NCI-H1930 (cell line): ENCODE measurements around the gene FBXW7.

Experiments used
- DNase-seq, 2 experiments: peaks; one replicate each; lab custom pipeline; 2025; lab: John Stamatoyannopoulos, UW

Gene FBXW7

DNA sequence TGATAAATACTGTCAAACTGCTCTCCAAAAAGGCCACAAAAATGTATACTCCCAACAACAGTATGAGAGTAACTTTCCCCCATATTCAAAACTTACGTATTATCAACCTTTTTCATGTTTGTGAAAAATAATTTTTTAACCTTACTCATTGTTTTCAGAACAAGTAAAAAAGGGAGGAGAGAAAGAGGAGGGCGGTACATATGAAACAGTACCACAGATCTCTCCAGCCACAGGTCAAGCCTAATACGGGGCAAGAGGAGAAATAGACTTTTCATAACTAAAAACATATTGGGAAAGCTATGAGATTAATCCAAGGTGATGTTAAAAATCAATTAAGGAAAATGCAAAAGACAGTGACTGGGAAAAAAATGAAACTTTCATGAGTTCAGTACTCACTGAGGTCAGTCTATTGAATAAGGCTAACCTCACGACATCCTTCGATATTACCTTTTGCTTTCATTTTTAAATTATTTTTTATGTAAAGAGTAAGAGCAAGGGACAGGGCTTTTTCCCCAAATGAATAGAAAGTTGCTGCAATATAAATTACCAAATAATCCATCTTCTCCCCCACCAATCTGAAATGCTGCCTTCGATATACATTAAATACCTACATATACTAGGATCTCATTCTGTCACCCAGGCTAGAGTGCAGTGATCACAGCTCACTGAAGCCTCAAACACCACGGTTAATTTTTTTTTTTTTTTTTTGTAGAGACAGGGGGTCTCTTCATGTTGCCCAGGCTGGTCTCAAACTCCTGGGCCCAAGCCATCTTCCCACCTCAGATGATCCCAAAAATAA lies 25.3 kb downstream of the FBXW7 start:
- no peak for DNase-seq

DNA sequence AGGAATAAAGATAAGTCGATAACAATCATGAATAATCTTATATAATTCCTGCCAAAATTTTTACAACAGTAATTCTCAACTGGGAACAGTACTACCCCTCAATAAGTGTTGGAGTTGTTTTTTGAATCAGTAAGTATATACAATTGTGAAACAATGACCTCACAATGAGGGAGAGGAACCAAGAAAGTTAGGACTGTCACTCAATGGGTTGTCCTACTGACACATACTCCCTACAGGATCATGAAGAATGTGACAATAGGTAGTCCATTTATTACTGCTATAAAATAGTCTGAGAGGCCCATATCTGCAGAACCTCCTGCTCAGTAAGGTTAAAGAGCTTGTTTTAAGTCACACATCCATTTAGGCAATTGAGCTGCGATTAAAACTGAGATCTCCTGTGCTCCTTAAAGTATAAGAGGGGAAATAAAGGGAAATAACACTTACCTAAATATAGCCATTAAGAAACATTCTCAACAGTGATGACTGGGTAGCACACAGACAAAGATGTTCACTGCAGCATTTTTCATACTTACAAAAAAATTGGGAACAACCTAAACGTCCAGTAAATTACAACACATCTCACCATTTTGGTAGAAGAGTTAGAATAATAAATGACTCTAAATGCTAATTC lies 26.2 kb downstream of the FBXW7 start:
- no peak for DNase-seq

DNA sequence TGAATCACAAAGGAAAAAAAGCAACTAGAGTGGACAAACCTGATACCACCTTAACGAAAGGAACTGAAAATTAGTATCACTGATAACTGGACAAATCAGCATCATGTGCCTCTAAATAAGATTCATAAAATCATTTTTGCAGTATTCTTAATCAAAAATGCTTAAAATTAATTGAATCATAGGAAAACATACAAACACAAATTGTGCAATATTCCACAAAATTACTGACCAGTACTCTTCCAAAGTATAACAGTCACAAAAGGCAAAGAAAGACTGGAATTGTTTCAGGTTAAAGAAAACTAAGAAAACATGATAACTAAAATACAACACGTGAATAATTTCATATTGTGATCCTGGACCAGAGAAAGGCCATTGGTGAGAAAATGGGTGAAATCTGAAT lies 27.1 kb downstream of the FBXW7 start:
- no peak for DNase-seq

DNA sequence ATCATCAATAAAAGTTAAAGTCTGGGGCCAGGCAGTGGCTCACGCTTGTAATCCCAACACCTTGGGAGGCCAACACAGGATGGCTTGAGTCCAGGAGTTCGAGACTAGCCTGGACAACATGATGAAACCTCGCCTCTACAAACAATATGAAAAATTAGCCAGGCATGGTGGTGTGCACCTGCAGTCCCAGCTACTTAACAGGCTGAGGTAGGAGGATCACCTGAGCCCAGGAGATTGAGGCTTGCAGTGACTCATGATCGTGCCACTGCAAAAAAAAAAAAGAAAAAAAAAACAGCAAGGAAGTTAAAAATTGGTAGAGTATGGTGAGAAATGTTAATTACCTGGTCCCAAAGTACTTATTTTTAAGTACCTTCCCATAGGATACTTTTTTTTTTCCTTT lies 27.5 kb downstream of the FBXW7 start:
- DNase-seq: no peak

DNA sequence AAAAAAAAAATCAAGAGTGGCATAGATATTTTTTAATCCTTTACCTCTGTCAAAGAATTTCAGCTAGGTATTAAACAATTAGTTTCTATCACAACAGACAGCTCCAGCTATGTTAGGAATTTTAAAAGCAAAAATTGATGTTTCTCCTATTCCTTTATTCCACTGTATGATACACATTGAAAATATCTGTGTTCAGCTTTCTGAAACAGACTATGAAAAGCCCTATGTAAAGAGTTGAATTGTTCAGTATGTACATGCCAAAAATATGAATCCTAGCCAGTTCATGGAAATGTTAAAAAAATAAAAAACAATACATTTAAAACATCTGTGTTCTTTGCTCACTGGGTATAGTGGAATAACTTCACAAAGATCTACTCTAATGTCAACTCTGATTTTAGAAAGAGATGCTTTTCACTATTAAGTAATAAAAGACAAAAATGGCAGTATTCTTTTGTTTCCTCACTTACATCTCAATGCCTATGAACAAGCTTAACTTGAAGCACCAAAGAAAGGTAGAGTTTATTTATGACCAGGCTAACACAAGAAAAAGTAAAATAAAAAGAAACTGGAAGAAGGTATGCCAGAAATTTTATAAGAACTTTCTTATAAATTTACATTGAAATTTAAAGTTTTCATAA lies 32.1 kb downstream of the FBXW7 start:
- no peak for DNase-seq

DNA sequence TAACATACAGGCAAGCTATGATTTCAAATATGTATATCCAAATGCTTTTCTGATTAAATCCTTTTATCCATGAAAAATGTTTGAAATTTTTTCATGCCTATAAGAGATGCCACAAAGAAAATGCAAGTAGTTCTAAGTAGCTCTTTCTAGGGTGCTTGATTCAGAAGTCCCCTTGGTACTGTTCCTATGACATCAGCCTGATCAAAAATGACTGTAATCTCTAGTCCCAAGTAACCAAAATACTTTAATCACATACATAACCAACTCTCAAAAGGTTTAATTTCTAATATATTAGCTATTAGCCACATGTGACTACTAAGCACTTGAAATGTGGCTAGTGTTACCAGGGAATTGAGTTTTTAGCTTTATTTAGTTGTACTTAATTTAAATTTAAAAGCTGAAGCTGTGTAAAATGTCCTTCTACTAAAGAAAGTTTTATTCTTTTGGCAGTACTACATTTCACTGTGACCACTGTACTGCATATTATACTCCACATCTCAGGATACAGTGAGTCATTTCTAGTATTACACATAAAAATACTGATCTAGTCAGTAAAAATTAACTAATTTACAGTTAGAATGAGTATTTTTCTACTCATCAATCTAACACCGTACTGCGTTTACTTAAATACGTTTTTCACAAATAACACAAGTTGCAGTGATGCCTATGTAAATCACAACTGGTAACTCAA lies 33.9 kb downstream of the FBXW7 start:
- DNase-seq: no peak

DNA sequence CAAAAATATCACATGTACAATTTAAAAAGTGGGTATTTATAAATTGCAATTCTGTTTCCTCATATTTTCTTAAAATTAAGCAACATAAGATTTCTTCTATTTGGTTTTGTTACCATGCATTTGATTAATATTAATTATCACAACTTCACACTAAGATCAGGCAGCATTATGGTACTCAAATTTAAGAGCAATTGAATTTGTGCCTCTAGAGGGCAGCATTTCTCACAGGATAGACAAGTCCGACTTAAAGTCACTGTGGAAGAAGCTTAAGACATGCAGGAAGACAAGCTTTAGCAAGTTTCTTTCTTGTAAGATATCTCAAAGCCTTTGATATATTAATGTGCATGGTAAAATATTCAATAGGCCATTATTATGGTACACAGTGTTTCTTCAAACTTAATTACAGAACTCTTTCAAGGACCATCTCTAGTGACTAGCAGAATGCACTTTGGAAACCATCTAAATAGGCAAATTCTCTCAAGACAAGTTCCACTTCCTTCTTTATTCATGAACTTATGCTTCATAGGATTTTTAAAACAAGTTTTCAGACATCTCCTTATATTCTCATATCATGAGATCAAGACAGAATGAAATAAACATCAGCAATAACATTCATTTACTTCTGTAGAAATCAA lies 35.0 kb downstream of the FBXW7 start:
- peak; percentile 24 to 54 for DNase-seq

DNA sequence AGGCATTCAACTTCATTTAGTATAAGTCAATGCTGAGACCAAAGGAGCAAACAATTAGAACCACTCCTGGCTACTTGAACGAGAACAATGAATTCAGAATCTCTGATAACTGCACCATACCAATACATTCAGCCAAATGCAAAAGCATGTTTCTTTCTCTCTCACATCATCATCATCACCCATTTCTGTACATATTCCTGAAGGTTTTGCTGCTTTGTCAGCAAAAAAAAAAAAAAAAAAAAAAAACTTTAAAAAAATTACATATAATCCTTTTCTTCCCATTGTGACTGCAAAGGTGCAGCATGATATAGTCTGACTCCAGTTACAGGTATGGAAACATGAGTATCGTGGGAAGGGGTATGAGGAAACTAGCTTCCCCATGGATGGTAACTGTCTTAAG lies 35.6 kb downstream of the FBXW7 start:
- DNase-seq: no peak

DNA sequence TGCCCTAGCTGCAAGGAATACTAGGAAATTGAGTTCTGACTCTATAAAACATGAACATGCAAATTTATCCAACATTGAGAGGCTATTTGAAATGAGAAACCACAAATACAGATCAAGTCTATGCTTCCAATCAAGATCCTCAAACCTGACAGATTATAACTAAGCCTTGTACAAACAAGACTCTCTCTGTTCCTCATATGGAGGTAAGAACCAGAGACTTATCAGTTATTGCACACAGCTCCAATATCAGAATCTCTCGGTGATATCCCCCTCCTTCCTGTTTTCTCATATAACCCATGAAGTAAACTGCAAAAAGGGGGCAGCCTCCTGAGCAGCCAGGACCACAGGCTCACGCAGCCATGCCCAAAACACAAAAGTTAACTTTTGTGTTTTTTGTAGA lies 36.5 kb downstream of the FBXW7 start:
- no peak for DNase-seq

DNA sequence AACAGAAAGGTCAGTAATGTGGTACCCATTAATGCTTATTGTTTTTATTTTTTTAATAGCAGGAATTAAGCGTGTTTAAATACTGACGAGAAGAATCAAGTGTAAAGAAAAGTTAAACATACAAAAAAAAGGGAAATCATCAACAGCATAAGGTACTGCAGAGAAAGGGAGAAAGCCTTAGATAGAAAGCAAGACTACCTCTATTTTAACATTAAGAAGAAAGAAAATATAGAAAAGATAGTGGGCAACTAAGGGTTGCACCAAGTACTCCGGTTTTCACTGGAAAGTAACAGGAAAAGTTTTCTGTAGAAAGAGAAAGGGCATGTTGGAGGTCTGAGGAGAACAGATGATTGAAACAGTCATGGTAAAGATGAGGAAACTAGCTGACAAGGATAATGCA lies 41.9 kb downstream of the FBXW7 start:
- DNase-seq: no peak

DNA sequence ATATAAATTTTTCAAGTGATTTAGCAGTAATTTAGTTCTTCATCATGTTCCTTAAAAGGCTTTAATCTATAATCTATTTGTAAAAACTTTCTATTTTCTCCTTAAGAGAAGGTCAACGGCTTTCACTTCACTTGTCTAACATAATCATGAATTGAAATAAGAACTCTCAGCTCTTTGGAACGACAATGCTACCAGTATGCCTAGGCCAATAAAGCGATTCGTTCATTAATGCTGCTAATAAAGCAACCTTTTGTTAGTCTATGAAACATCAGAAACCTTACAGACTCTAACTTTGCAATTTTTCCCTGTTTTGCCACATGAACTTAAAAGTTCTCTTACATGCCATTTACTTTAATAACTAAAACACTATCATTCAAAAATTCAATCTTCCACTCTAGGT lies 47.6 kb downstream of the FBXW7 start:
- no peak for DNase-seq

DNA sequence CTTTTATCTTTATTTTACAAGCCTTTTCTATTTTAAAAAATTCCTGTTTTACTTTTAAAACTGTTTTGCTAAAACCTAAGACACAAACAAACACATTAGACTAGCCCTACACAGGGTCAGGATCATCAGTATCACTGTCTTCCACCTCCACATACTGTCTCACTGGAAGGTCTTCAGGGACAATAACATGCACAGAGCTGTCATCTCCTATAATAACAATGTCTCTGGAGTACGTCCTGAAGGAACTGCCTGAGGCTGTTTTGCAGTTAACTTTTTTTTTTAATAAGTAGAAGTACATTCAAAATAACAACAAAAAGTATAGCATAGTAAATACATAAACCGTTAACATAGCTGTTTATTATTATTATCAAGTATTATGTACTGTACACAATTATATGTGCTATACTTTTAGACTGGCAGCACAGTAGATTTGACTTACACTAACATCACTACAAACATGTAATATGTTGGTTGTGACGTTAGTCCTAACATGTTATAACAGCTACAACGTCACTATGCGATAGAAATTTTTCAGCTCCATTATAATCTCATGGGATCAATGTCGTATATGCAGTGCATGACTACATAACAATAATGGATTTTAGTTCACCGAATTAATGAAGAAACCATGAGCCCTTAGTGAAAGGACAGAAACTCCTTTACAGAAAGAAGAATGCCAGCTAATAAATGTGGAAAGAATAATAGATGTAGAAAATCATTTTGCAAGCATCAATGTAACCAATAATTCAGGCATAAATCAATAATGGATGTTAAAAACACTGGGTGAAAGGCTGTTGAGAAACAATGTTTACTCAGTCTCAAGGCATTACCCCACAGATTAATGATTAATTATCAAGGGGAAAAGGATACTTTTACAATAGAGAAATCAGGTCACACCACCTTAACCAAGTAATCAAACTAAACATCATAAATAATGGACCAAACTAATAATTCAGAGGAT lies 49.2 kb downstream of the FBXW7 start:
- DNase-seq: no peak

DNA sequence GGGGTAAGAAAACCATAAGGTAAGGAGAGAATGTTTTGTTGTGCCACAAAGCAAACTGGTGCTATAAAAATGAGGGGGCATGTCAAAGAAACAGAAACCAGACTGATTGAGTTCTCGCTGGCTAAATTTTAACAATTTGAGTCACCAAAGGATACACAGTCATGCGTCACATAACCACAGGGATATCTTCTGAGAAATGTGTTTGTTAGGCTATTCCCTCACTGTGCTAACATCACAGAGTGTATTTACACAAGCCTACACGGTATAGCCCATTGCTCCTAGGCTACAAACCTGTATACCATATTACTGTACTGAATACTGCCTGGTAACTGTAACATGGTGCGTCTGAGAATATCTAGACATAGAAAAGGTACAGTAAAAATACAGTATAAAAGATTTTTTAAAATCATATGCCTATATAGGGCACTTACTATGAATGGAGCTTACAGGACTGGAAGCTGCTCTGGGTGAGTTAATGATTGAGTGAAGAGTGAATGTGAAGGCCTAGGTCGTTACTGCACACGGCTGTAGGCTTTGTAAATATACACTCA lies 50.1 kb downstream of the FBXW7 start:
- DNase-seq: no peak

DNA sequence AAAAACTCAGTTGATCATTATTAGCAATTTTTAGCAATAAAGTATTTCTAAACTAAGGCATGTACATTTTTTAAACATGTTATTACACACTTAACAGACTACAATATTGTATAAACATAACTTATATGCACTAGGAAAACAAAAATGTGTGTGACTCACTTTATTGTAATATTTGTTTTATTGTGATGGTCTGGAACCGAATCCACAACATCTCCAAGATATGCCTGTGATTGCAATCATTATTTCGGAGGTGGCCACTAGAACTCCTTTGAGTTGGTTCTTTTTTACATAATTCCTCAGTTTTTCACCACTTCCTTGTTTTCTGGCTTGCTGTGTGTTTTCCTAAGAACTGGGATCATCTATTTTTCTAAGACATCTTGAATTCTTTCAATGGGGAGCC lies 53.7 kb downstream of the FBXW7 start:
- DNase-seq: no peak

DNA sequence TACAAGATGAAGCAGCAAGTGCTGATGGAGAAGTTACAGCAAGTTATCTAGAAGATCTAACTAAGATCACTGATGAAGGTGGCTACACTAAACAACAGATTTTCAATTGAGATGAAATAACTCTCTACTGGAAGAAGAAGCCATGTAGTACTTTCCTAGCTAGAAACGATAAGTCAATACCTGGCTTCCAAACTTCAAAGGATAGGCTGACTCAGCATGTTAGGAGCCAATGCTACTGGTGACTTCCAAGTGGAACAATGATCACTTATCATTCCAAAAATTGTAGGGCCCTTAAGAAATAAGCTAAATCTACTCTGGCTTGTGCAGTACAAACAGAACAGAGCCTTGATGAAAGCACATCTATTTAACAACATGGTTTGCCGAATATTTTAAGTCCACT lies 55.0 kb downstream of the FBXW7 start:
- no peak for DNase-seq

DNA sequence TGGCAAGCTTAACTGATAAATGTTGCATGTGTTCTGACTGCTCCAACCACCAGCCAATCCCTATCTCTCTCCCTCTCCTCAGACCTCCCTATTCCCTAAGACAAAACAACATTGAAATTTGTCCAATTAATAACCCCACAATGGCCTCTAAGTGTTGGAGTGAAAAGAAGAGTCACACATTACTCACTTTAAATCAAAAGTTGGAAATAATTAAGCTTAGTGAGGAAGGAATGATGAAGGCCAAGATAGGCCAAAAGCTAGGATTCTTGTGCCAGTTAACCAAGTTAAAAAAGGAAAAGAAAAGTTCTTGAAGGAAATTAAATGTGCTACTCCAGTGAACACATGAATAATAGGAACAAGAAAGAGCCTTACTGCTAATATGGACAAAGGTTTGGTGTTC lies 55.6 kb downstream of the FBXW7 start:
- no peak for DNase-seq

DNA sequence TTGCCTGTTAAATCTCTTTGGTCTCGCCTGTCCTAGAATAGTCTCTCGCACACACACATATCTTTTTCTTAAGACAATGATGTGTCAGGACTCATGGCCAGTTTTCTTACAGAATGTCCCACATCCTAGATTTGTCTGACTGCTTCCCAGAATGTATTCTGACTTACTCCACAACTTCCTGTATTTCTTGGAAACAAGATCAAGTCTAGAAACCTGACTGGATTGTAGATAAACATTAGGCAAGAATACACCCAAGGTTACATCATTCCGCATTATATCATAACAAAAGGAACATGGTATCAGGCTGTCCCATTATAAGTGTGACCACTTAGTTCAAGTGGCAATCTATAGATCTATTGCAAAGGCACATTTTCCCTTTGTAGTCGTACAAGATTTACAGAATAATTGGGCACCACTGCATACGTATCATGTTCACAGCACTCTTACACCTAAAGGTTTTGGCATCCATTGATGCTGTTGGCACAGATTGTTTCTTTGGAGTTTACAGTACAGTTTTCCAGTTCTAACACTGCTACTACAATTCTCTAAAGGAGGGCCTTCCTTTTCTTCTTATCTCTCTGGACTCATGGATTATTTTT lies 56.4 kb downstream of the FBXW7 start:
- no peak for DNase-seq

DNA sequence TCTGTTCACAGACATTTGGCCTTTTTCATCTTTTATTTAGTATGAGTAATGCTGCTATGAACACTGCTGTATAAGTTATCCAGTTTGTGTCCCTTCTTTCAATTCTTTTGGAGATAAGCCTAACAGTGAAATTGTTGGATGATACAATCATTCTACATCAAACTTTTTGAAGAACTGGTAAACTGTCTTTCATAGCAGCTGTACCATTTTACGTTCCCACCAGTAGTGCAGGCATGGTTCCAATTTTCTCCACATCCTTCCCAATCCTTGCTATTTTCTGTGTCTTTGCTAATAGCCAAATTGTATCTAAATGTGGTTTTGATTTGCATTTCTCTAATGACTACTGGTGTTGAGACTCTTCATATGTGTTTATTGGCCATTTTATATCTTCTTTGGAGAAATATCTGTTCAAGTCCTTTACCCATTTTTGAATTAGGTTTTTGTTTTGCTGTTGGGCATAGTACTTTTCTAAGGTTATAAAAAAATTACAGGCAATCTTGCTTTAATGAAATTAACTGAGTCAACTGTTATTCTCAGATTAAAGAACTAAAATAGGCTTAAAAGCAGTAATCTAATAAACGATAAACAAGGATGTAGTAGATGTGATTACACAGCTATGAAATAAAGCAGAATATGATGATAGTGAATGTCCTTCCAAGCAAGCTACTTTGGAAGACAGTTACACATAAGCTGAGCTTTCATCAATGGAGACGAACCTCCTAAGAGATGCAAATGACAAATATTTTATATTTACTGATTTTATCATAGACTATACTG lies 57.2 kb downstream of the FBXW7 start:
- no peak for DNase-seq

DNA sequence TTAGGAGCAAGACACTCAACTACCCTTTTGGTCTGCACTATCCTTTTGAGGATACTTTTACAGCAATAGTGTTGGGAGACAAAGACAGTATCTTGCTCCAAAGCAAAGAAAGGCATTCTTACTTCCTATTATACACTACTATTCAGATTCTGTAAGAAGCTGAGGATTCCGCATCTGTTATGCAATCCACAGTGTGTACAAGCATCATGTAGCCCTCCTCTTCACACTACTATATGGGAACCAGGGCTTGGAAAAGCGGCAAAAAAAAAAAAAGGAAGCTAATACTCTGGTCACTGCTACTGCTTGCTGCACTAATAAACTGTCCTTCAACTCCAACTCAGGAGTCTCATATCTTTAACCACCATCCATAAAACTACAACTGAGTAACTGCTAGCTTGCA lies 59.1 kb downstream of the FBXW7 start:
- no peak for DNase-seq
